Measurements from ENCODE around the gene KCNH5. TPM values are rescaled to one million over a fixed set of nuclear protein-coding genes. Genes with fewer than 3 reads are reported as not detected.
A peak's percentile ranks its signal among the peaks of the same experiment; 100 is the strongest.

The KCNH5 gene
- total and polyA plus RNA-seq, 8 donors, result 0.04 to 0.11 (median 0.11) TPM; not detected in 4

GRCh38 chr14:62682208-62682607, 363.1 kb downstream of the KCNH5 start:
- TF ChIP-seq, protein P1, sequence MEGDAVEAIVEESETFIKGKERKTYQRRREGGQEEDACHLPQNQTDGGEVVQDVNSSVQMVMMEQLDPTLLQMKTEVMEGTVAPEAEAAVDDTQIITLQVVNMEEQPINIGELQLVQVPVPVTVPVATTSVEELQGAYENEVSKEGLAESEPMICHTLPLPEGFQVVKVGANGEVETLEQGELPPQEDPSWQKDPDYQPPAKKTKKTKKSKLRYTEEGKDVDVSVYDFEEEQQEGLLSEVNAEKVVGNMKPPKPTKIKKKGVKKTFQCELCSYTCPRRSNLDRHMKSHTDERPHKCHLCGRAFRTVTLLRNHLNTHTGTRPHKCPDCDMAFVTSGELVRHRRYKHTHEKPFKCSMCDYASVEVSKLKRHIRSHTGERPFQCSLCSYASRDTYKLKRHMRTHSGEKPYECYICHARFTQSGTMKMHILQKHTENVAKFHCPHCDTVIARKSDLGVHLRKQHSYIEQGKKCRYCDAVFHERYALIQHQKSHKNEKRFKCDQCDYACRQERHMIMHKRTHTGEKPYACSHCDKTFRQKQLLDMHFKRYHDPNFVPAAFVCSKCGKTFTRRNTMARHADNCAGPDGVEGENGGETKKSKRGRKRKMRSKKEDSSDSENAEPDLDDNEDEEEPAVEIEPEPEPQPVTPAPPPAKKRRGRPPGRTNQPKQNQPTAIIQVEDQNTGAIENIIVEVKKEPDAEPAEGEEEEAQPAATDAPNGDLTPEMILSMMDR (IDR thresholded peaks at IDR 0.05), result no peak
- Histone ChIP-seq H3K9me3 (no peaks in the 10 kb centered on the region), H3K4me1 (no peaks in the 10 kb centered on the region), H3K4me3 (no peak overlapping the region), H3K27ac (no peak overlapping the region), H3K36me3 (no peaks in the 10 kb centered on the region), H3K27me3 (no peaks in the 10 kb centered on the region)
- no peak for ATAC-seq
- no peak for DNase-seq
- intact Hi-C loops (cut with DNase I), result no loop called here

DNA sequence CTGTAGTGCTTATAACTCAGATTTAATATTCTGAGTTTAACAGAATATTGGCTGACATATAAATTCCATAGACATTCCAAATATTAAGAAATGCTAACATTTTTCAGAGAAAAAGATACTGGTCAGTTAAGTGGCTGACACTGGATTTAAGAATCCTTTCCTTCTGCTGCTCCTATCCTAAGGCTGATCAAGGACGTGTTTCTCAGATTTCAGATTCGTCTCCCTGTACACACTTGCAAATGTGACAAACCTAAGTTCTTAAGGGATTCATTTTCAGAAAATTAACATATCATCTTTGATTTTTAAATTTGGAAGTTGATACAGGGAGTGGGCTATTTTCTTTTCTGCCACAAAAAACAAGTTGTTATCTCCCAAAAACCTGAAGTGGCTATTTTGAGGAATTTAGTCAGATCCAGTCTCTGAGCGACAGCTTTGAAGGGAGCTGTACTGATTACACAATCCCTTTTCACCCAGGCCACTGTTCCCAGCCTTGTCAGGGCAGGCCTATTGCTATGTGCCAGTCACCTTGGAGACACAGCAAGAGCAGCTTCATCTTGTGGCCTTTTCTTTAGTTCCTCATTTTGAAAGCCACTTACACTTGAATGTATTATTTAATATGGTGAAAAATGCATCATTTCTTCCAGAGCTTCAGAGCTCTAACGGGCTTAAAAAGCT, 370.6 kb downstream of the KCNH5 start:
- intact Hi-C loops (cut with DNase I), result no loop called here
- Histone ChIP-seq H3K36me3 (no peaks in the 10 kb centered on the region), H3K4me1 (no peaks in the 10 kb centered on the region), H3K4me3 (no peak overlapping the region), H3K27ac (no peak overlapping the region), H3K27me3 (no peaks in the 10 kb centered on the region), H3K9me3 (no peaks in the 10 kb centered on the region)
- peak in 1 of 4 donors; percentile 44 for DNase-seq
- TF ChIP-seq, protein P1 (IDR thresholded peaks at IDR 0.05), result no peak
- peak; percentile 96 for ATAC-seq

DNA sequence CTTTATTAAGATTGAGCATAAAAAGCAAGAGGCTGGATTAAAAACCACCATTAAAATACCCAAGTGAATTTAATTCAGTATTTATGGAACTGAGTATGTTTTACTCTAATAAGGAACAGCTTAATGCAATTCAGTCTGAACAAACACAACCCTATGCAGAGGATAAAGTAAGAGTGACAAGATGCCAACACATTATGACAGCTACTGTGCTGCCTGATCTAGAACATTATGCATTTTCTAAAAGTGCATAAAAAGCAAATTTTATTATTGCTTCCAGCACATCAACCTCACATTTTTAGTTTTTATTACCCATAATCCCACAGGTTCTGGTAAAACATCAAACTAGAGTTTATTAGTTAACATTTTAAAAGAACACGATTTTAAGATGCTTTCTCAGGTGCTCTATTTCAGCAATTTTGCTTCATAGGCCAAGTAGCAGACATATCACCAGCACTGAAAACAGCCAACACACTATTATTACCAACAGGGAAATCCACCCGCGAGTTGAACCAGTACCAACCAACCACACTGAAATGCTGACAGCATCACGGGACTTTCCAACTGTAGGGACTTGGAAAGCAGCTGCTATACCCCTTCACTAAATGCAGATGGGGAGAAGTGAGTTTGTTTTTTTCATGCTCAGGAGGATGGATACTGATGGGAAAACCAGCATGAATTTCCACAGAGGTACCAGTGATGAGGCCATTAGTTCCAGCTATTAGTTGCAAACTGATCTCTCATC, 372.1 kb downstream of the KCNH5 start:
- no peak for ATAC-seq
- no peak overlapping the region for H3K27ac ChIP-seq
- intact Hi-C loops (cut with DNase I), result no loop called here
- DNase-seq, result no peak
- no peaks in the 10 kb centered on the region for H3K27me3 ChIP-seq
- no peaks in the 10 kb centered on the region for H3K9me3 ChIP-seq
- no peaks in the 10 kb centered on the region for H3K36me3 ChIP-seq
- TF ChIP-seq, protein P1 (IDR thresholded peaks at IDR 0.05), result no peak
- H3K4me1 ChIP-seq, result no peaks in the 10 kb centered on the region
- no peak overlapping the region for H3K4me3 ChIP-seq

DNA sequence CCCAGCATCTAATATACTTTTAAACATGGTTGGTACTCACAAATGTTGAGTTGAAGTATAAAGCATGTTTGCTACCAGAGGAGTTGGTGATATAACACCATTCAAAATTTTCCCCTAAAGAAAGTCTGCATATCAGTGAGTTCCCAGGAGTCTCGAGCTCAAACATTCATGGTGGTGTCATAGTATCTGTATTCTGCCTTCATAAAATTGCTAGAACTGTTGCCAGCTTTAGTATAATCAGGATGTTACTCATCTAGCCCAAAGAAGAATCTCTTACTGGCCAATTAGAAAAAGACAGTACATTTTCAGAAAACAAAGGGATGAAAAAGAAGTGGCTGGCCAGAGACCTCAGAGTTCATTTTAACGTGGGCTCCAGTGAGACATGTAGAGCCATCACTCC, 374.7 kb downstream of the KCNH5 start:
- Histone ChIP-seq H3K27me3 (no peaks in the 10 kb centered on the region), H3K9me3 (no peaks in the 10 kb centered on the region), H3K4me1 (no peaks in the 10 kb centered on the region), H3K4me3 (no peak overlapping the region), H3K27ac (no peak overlapping the region), H3K36me3 (no peaks in the 10 kb centered on the region)
- ATAC-seq, result no peak
- intact Hi-C loops (cut with DNase I), result no loop called here
- DNase-seq, result no peak
- TF ChIP-seq, protein P1 (IDR thresholded peaks at IDR 0.05), result no peak

GRCh38 chr14:62667421-62667914, 377.8 kb downstream of the KCNH5 start:
- H3K9me3 ChIP-seq, result no peaks in the 10 kb centered on the region
- TF ChIP-seq, protein P1 (IDR thresholded peaks at IDR 0.05), result no peak
- no peaks in the 10 kb centered on the region for H3K36me3 ChIP-seq
- H3K27ac ChIP-seq, result no peak overlapping the region
- intact Hi-C loops (cut with DNase I), result no loop called here
- ATAC-seq, result no peak
- no peaks in the 10 kb centered on the region for H3K27me3 ChIP-seq
- no peaks in the 10 kb centered on the region for H3K4me1 ChIP-seq
- H3K4me3 ChIP-seq, result no peak overlapping the region
- no peak for DNase-seq

Measured in left lung (tissue), 10 donors.